Islet precursor cell (in vitro differentiated cells): ENCODE results near the gene RPL41.
"Not testable (repeated sequence)": the region's sequence is repeated elsewhere in the genome, so short reads cannot be mapped to it uniquely, and the experiment has no call there.

Experiments used
- DNase-seq: peaks from one replicate; pipeline ENCODE4 v3.0.0-alpha.2; 2018

RPL41 gene

GRCh38 chr12:56129206-56129941, 12.9 kb downstream of the RPL41 start:
- peak; percentile 92 for DNase-seq

- DNase-seq = no peak
Observed at GRCh38 chr12:56129942-56130495, 13.6 kb downstream of the RPL41 start.

GRCh38 chr12:56130876-56131275, 14.4 kb downstream of the RPL41 start:
- no peak for DNase-seq

GRCh38 chr12:56134897-56135296, 18.5 kb downstream of the RPL41 start:
- no peak for DNase-seq

- no peak for DNase-seq
Observed at GRCh38 chr12:56137853-56138571, 21.6 kb downstream of the RPL41 start.

- no peak for DNase-seq
Observed at GRCh38 chr12:56141946-56142784, 25.7 kb downstream of the RPL41 start.

- no peak for DNase-seq
Observed at GRCh38 chr12:56143217-56143616, 26.8 kb downstream of the RPL41 start.

GRCh38 chr12:56143870-56144269, 27.4 kb downstream of the RPL41 start:
- DNase-seq = no peak

- no peak for DNase-seq
Observed at GRCh38 chr12:56145217-56145616, 28.8 kb downstream of the RPL41 start.

GRCh38 chr12:56146492-56147460, 30.3 kb downstream of the RPL41 start:
- no peak for DNase-seq

GRCh38 chr12:56150563-56150962, 34.1 kb downstream of the RPL41 start:
- DNase-seq = no peak

- peak; percentile 88 for DNase-seq
Observed at GRCh38 chr12:56151672-56152131, 35.3 kb downstream of the RPL41 start.

GRCh38 chr12:56152132-56152755, 35.8 kb downstream of the RPL41 start, which contains the start of gene MYL6B:
Gene MYL6B, plus strand, starts transcription at chr12:56152587. Its CDS starts 1,332 bp downstream, at chr12:56153919.
- peak; percentile 97 for DNase-seq

GRCh38 chr12:56152756-56153677, 36.6 kb downstream of the RPL41 start:
- no peak for DNase-seq

- no peak for DNase-seq
Observed at GRCh38 chr12:56153678-56154065, 37.2 kb downstream of the RPL41 start.

GRCh38 chr12:56154246-56154771, 37.9 kb downstream of the RPL41 start:
- DNase-seq = no peak

- no peak for DNase-seq
Observed at GRCh38 chr12:56154818-56155217, 38.4 kb downstream of the RPL41 start.

GRCh38 chr12:56155256-56155845, 38.9 kb downstream of the RPL41 start:
- no peak for DNase-seq

GRCh38 chr12:56156464-56157200, 40.2 kb downstream of the RPL41 start:
- DNase-seq = not testable (repeated sequence)
